Measurements from ENCODE around the gene TOB1.

Gene TOB1

GRCh38 chr17:50830352-50830751 is 35.8 kb downstream of the TOB1 start:
- DNase-seq: no peak

- DNase-seq: no peak
These were observed 36.8 kb downstream of the TOB1 start for GRCh38 chr17:50829332-50829731.

- DNase-seq: no peak
These were observed 37.5 kb downstream of the TOB1 start for GRCh38 chr17:50828508-50829170.

GRCh38 chr17:50825188-50825587 is 41.0 kb downstream of the TOB1 start:
- no peak for DNase-seq

- no peak for DNase-seq
These were observed 41.7 kb downstream of the TOB1 start for GRCh38 chr17:50824429-50824828.

GRCh38 chr17:50822550-50822949 is 43.6 kb downstream of the TOB1 start:
- no peak for DNase-seq

GRCh38 chr17:50820651-50821050 is 45.5 kb downstream of the TOB1 start:
- DNase-seq: no peak

- no peak for DNase-seq
These were observed 47.1 kb downstream of the TOB1 start for GRCh38 chr17:50818921-50819657.

GRCh38 chr17:50818261-50818660 is 47.9 kb downstream of the TOB1 start:
- DNase-seq: no peak

GRCh38 chr17:50817838-50818237 is 48.3 kb downstream of the TOB1 start:
- DNase-seq: no peak

GRCh38 chr17:50816771-50817751 is 49.1 kb downstream of the TOB1 start:
- peak; percentile 38 for DNase-seq

- DNase-seq: no peak
These were observed 49.9 kb downstream of the TOB1 start for GRCh38 chr17:50816271-50816670.

- no peak for DNase-seq
These were observed 50.8 kb downstream of the TOB1 start for GRCh38 chr17:50815400-50815799.

- no peak for DNase-seq
These were observed 52.6 kb downstream of the TOB1 start for GRCh38 chr17:50813583-50813982.
